Left cardiac atrium (tissue), 4 donors: ENCODE measurements around the gene OSBP. TPM values are rescaled to one million over a fixed set of nuclear protein-coding genes. Genes with fewer than 3 reads are reported as not detected.
"Not testable (repeated sequence)": the region's sequence is repeated elsewhere in the genome, so short reads cannot be mapped to it uniquely, and the experiment has no call there.

Experiments
- ATAC-seq, 2 donors: fragments of 200-7000 bp; cut with Tn5 transposase; one replicate each; pipeline ENCODE4 v1.9.1; 2020; ENCODE audit warnings: mild to moderate bottlenecking in 2 of 2, moderate library complexity in 2 of 2
- DNase-seq: peaks from one replicate; pipeline ENCODE4 v3.0.0-alpha.2; 2020
- intact Hi-C, 2 donors: fragments of 100-400 bp; cut with DNase I; formaldehyde crosslinking; loops; one replicate each; pipeline versions ENCODE4 v1.14.1 to v1.15.1; 2022 to 2023
- long read RNA-seq: library from polyadenylated mRNA; unstranded; transcript quantifications from one replicate; pipeline ENCODE4 v2.0.0, GENCODE V29; 2021
- total RNA-seq, 2 donors: library from RNA; stranded (reverse); fragmentation: NEBNext Ultra II Directional; extraction: Animal tissue kit (Norgen Biotek cat#: 25700); gene quantifications; one replicate each; pipeline ENCODE4 v1.2.1, GENCODE V29; 2021
- donor health status: DM: no; HTN: yes; CAD: no.
- donor health status: DM: no; HTN: yes; CAD: no; lungs with severe emphysema.
- donor health status: DM: yes; HTN: yes; CAD: no.
- donor health status: Dilated cardiomyopathy.

OSBP gene, protein sequence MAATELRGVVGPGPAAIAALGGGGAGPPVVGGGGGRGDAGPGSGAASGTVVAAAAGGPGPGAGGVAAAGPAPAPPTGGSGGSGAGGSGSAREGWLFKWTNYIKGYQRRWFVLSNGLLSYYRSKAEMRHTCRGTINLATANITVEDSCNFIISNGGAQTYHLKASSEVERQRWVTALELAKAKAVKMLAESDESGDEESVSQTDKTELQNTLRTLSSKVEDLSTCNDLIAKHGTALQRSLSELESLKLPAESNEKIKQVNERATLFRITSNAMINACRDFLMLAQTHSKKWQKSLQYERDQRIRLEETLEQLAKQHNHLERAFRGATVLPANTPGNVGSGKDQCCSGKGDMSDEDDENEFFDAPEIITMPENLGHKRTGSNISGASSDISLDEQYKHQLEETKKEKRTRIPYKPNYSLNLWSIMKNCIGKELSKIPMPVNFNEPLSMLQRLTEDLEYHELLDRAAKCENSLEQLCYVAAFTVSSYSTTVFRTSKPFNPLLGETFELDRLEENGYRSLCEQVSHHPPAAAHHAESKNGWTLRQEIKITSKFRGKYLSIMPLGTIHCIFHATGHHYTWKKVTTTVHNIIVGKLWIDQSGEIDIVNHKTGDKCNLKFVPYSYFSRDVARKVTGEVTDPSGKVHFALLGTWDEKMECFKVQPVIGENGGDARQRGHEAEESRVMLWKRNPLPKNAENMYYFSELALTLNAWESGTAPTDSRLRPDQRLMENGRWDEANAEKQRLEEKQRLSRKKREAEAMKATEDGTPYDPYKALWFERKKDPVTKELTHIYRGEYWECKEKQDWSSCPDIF
- 10 to 100 TPM; 31.7 to 37.8 TPM for total RNA-seq
- long read RNA-seq, partial matches to known transcripts = 5 of 7 reads
- long read RNA-seq, other reads (novel, unspliced or antisense) = 2 of 7 reads

DNA sequence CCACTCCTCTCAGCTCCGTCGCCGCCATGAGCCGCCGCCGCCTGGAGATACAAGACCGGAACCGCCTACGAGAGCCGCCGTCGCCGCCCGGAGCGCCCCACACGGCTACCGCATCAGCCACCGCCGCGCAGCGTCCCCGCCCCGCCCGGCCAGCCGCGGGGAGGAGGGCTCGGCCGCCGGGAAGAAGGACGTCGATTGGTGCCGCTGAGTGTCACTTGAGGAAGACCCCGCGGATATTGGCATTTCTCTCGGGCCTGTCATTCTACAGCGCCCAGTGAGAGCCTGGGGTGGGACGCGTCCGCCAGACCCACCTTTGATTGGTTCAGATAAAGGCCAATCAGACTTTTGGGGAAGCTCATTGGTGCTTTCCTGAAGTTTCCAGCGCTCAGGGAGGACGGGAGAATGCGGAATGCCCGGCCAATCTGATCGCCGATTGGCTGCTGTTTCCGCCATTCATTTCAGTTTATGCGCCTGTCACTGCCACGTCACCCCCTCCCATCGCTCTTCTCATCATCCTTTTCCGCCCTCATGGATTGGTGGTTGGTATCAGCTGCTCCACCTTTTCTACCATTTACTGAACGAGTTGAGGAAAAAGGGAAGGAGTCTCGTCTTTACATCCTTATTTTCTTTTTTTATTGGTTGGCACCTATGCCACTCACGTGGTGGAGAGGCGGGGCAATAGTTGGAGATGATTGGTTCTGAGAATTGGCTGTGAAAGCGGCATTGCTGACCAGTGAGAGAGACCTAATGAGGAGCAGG, at the start of gene OSBP:
Gene OSBP (minus strand): TSS at position 138 of the 759 bp plus-strand sequence. CDS start 110 bp downstream, at position 28.
- DNase-seq (peak; percentile 99), ATAC-seq (peak; percentile 91 to 95)
- intact Hi-C loops = loop anchor here in 1 of 2 donors (10.0 kb wide), 1 partner anchor 49 kb away; the partner anchor contains the start of gene PATL1

DNA sequence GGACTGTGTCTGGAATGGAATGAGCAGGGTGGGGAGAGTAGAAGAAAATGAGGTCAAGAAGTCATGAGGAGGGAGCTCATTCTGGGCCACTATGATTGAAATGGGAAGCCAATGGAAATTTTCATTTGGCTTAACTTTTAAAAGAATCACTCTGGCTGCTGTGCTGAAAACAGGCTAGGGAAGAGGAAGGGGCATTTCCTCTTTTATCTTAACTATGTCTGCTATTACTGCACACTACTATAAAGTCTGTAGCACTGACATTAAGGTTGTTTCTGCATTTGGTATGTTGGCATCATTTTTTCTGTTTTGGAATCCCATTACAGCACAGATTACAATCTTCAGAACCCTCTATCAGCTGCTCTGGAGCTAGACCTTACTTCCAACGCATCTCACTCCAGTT, 45.0 kb upstream of the OSBP start:
- intact Hi-C loops = loop anchor here in 1 of 2 donors (10.0 kb wide), 1 partner anchor 46 kb away; the partner anchor contains the start of gene OSBP
- no peak for DNase-seq
- no peak for ATAC-seq

DNA sequence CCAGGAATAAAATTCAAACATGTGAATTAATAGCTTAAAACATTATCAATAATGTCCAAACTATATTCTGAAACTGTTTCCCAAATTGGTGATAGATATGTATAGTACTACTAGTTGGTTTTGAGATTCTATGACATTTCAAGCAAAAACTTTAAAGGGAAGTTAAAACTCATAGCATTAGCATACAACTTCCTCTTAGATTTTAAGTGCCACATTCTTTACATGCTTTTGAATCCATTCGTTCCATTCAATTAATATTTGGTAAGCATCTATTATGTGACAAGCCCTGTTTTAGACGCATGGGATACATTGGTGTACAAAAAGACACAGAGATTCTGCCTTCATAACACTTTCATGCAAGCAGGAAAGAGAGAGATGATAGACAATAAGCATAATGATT, 44.4 kb upstream of the OSBP start:
- no peak for ATAC-seq
- intact Hi-C loops = loop anchor here (10.0 kb wide), 2 partner anchors 45 to 65 kb away; partner anchors contain the start of gene OSBP (in 1 of the 2)
- DNase-seq = no peak

DNA sequence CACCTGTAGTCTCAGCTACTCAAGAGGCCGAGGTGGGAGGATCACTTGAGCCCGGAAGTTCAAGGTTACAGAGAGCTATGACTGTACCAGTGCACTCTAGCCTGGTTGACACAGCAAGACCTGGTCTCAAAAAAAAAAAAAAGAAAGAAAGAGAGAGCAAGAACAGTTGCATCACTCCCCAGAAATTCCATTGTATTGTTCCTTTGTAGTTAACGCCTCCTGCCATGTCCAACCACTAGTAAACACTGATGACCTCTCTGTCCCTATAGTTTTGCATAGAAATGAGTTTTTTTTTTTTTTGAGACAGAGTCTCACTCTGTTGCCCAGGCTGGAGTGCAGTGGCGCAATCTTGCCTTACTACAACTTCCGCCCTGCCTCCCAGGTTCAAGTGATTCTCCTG, 42.5 kb upstream of the OSBP start:
- ATAC-seq (no peak), DNase-seq (no peak)
- intact Hi-C loops = loop anchor here in 1 of 2 donors (10.0 kb wide), 1 partner anchor 63 kb away; no protein-coding TSS in a partner anchor

DNA sequence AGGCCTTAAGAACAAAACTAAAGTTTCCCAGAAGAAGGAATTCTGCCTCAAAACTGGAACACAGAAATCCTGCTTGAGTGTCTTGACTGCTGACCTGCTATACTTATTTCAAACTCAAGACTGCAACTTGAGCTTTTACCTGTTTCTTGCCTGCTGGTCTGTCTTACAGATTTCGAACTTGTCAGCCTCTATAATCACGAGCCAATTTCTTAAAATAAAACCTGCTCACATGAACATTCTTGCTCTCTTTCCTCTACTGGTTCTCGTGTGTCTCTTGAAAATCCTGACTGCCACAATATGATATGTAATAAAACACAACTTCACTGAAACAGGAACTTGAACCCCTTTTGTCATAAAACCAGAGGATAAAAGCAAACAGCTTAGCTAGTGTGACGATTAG, 39.3 kb upstream of the OSBP start:
- ATAC-seq = no peak
- intact Hi-C loops = loop anchor here (5.0 to 10.0 kb wide), 2 partner anchors 60 to 63 kb away; no protein-coding TSS in a partner anchor
- no peak for DNase-seq

DNA sequence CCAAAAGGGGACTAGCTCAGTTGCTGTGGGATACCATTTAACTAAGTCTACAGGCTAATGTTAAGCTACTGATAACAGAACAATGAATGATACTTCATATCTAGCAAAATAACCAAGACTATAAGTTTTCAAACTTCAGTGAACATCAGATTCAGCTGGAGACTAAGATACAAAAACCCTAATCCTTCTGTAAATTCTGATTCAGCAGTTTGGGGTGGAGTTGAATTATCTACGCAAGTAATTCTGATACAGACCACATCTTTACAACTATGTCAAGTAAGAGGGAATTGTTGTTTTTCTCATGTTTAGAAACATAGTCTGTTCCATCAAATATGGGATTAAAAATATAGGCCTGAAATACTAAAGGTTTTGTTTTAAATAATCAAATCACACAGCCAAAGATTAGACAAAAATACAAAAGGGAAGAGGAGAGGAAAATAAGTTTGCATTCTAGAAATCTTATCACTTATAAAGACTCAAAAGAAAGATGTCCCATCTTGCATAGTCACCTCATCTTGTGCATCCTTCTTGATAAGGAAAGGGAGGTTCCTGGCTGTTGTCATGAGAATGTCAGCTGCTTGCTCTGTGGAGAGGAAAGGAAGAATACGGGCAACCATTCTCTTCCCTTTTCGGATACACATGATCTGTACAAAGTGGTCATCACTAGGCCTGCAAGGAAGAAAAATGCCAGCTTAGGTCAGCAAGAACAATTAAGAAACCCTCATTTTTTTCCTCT, 31.8 kb upstream of the OSBP start:
- DNase-seq = no peak
- intact Hi-C loops = no loop called here
- ATAC-seq = no peak

DNA sequence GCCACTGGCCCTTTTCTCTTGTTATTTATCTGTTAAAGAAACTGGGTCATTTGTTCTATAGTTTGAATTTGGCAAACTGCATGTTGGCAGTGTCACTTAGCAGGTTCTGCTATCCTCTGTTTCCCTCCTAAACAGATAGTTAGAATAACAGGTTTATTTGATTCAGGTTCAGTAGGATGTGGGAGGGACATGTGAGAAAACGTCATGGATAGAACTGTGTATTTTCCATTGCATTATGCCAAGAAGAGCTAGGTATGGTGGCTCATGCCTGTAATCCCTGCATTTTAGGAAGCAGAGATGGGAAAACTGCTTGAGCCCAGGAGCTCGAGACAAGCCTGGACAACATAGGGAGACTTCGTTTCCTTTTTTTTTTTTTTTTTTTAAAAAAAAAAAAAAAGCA, 29.0 kb upstream of the OSBP start:
- DNase-seq = no peak
- intact Hi-C loops = no loop called here
- no peak for ATAC-seq

DNA sequence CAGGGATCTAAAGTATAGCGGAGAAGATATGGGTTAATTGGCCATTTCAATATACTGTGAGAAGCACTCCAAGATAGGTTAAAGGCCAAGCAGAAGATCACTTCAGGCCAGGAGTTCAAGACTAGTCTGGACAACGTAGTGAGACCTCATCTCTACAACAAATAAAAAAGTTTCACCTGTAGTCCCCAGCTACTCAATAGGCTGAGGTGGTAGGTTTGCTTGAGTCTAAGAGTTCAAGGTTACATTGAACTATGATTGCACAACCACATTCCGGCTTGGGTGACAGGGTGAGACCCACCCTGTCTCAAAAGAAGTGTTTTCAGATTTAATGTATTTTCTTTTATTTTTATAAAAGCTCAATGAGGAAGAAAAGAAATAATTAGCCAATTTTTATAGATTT, 27.8 kb upstream of the OSBP start:
- ATAC-seq (no peak), DNase-seq (no peak)
- intact Hi-C loops = no loop called here

DNA sequence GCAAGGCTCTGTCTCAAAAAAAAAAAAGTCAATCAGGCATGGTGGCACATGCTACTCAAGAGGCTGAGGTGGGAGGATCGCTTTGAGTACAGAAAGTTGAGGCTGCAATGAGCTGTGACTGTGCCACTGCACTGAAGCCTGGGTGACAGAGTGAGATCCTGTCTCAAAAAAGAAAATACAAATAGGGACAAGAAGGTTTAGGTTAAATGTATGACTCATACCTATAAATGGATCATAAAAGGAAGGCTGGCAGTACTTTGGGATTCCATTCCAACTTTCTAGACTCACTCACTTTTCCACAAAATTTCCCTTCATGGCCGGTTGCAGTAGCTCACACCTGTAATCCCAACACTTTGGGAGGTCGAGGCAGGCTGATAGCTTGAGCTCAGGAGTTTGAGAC, 25.6 kb upstream of the OSBP start:
- intact Hi-C loops = no loop called here
- DNase-seq (no peak), ATAC-seq (no peak)

DNA sequence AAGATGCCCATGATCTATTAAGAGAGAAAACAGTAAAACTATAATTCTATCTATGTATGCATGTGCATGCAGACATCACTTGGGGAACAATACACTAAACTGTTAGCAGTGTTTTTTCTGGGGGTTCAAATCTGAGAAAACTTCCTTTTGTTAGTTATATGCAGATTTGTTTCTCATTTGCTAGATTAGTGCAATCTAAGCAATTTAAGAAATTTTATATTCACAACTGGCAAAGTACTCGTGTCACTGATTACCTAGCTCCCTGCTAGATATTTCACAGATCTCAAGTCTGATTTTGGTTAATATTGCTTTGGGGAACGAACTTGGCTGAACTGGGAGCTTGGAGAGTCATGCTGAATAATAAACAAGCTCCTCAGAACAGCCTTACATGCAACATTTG, 14.9 kb upstream of the OSBP start:
- intact Hi-C loops = no loop called here
- DNase-seq (no peak), ATAC-seq (no peak)

DNA sequence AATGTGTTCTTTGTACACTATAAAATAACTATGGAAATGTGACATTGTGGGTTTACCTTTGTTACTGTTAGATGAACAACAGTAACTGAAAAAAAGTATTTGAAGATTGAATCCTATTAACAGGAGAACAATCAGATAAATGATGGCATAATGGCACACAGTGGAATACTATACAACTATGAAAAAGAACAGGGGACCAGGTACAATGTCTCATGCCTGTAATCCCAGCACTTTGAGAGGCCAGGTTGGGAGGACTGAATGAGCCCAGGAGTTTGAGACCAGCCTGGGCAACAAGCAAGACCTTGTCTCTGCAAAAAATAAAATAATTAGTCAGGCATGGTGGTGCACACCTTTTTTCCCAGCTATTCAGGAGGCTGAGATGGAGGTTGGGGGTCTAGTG, 14.4 kb upstream of the OSBP start:
- DNase-seq (no peak), ATAC-seq (no peak)
- intact Hi-C loops = no loop called here

DNA sequence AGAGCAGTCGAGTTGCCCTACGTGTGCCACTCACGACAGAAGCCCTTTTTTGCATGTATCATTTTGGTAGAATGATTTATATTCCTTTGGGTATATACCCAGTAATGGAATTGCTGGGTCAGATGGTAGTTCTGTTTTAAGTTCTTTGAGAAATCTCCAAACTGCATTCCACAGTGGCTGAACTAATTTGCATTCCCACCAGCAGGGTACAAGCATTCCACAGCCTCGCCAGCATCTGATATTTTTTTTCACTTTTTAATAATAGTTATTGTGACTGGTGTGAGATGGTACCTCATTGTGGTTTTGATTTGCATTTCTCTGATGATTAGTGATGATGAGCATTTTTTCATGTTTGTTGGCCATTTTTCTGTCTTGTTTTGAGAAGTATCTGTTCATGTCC, 11.4 kb upstream of the OSBP start:
- ATAC-seq, intact Hi-C loops: not testable (repeated sequence)

DNA sequence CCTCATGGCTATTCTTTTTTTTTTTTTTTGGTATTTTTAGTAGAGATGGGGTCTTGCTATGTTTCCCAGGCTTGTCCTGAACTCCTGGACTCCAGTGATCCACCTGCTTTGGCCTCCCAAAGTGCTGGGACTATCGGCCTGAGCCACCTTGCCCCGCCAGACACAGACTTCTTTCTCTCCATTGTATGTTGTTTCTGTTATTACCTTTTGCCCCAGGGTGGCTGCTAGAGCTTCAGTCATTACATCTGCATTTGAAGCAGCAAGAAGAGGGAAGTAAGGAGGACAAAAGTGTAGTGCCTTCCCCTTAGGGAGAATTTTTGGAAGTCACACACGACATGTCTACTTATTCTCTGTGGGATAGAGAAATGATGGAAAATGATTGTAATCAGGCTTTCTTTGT, 10.1 kb upstream of the OSBP start:
- intact Hi-C loops = no loop called here
- ATAC-seq = no peak
- DNase-seq = no peak

More for the DNA sequence above, 11.4 kb upstream of the OSBP start:
- not testable (repeated sequence) for DNase-seq

DNA sequence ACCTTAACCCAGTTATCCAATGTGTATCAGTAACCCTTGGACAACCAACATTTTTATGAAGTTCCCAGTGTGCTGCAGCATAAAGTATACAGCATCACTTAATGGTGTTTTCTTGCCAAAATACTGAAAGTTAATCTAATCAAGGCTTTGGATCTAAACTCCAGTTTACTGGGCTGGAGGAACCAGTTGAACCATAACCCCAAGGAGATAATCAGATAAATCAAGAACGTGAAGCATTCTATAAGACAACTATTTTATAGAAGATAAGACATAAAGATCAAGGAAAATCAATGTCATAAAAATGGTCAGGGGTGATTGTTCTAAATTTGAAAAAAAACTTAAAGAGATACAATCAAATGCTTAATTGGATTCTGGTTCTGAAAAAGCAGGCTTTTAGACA, 2.3 kb upstream of the OSBP start:
- intact Hi-C loops = loop anchor here in 1 of 2 donors (10.0 kb wide), 1 partner anchor 47 kb away; the partner anchor contains the start of gene PATL1
- no peak for DNase-seq
- no peak for ATAC-seq

DNA sequence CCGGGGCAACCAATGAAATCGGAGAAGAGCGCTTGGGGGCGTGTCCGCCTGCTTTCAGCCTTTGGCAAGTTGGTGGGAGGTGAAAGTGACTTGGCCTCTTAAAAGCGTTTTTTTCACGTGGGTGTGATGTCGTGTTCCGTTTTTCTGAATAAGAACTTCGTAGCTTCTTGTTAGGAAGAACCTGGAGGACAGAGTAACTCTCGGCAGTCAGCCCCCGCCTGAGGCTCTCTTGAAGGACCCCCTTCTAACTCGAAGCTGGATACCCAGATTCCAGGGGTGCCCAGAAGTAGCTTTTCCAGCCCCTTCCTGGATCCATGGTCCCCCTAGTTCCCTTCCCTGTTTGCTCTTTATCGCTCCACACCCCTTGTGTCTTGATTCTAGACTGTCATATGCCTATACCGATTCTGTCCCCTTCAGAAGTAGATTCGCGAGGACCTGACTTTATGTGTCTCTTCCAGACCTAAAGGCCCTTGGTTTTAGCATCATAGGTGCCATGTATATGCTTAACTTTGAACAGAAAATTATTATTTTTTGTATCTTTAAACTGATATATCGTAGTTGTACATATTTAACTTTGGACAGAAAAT, 915 bp upstream of the OSBP start:
- no peak for ATAC-seq
- intact Hi-C loops = loop anchor here in 1 of 2 donors (10.0 kb wide), 1 partner anchor 48 kb away; the partner anchor contains the start of gene PATL1
- no peak for DNase-seq

DNA sequence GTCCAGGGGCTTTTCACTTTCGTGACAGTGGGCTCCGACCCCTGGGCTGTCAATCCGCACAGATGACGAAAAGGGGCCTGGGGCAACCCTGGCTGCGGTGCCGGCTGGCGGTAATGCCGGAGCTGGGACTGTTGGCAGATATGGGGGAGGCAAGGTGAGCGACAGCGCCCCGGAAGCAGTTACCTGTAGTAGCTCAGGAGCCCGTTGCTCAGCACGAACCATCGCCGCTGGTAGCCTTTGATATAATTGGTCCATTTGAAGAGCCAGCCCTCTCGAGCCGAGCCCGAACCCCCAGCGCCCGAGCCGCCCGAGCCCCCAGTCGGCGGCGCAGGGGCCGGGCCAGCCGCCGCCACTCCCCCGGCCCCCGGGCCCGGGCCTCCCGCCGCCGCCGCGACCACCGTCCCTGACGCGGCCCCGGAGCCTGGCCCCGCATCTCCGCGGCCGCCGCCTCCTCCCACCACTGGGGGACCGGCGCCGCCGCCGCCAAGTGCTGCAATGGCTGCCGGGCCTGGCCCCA, 396 bp downstream of the OSBP start:
- intact Hi-C loops = loop anchor here in 1 of 2 donors (10.0 kb wide), 1 partner anchor 50 kb away; the partner anchor contains the start of gene PATL1
- DNase-seq = peak; percentile 53
- ATAC-seq = no peak

DNA sequence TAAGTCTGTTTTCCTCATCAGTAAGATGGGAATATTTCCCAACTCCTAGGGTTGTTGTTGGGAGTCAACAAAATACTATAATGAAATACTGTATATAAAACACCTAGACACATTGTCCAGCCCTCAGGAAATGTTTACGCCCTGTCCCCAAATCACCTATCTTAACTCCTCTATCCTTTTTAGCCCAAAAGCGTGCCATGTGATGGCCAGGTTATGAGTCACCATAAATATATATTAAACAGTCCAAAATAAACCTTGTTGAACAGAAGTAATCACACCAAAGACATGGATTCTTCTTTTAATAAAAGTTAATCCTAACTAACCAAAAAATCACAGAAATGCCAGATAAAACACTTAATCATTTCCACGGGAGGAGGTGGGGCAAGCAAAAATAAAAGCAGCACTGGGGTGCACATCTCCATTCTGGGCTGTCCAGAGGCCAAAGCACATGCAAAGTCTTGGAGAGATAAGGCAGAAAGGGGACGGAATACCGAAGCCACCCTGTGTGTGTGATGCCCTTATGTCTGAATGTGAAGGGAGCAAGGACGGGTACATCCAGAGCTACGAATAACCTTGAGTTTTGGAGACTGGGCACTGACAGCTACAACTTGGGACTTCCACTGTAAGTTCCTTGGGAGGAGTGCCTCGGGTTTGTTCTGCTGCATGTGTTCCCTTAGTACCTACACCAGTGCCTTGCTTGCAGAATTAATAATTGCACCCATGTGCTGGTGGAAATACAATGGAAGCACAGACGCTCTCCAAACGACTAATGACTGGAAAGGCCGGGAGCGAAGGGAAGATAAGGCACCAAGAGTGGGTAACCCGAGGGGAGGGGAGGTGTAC, 1.1 kb downstream of the OSBP start:
- ATAC-seq (no peak), DNase-seq (no peak)
- intact Hi-C loops = loop anchor here in 1 of 2 donors (5.0 to 10.0 kb wide), 2 partner anchors 47 to 50 kb away; partner anchors contain the start of gene PATL1
